Measurements from ENCODE around the gene FRMD7.

DNA sequence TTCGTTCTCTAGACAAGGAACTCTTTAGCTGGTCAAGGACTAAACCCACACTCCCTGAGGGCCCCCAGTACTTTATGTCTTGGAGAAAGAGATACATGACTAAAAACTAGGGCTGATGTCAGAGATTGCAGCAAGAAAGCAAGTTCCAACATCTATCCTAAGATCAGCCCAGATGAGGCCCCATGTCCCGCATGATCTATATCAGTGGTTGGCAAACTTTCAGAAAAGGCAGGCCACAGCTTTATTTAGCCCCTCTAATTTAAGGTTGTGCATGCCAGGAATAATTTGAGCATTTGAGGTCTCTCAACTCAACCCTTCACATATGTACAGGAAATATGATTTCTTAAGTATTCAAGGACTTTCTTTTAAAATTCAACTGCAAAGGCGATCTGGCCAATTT is 44.1 kb upstream of the FRMD7 start:
- no peak for TF ChIP-seq CTCF (IDR thresholded peaks at IDR 0.05)
- TF ChIP-seq POLR2AphosphoS5 (IDR thresholded peaks at IDR 0.05), result no peak

Data from sigmoid colon (tissue), 4 donors.